ENCODE results near the gene CWF19L1. TPM values are rescaled to one million over a fixed set of nuclear protein-coding genes. Genes with fewer than 3 reads are reported as not detected.

The CWF19L1 gene
- total and polyA plus RNA-seq, 7 donors: 13.8 to 23.4 (median 15.3) TPM

GRCh38 chr10:100204370-100204769 lies 63.1 kb downstream of the CWF19L1 start:
- Histone ChIP-seq H3K9me3 (no peaks in the 10 kb centered on the region), H3K27ac (no peak overlapping the region), H3K4me3 (no peak overlapping the region), H3K36me3 (peaks cover 7 to 95% (median 48%) of the 10 kb centered on the region in 4 donors), H3K27me3 (no peaks in the 10 kb centered on the region), H3K4me1 (no peaks in the 10 kb centered on the region)
- no peak for DNase-seq
- intact Hi-C loops (cut with DNase I): no loop called here
- TF ChIP-seq POLR2AphosphoS5 (IDR thresholded peaks at IDR 0.05) (no peak), POLR2A (IDR thresholded peaks at IDR 0.05) (no peak), EP300 (IDR thresholded peaks at IDR 0.05) (no peak), CTCF (IDR thresholded peaks at IDR 0.05) (no peak)
- 82 to 93% methylated on average over 2 of the region's 2 CpGs for WGBS, 2 donors

- H3K36me3 ChIP-seq: peaks cover 6 to 99% (median 46%) of the 10 kb centered on the region in 4 donors
- no peak for DNase-seq
- no peak overlapping the region for H3K27ac ChIP-seq
- no peaks in the 10 kb centered on the region for H3K4me1 ChIP-seq
- WGBS, 2 donors: 92 to 98% methylated on average over 2 of the region's 2 CpGs
- no peak for TF ChIP-seq CTCF (IDR thresholded peaks at IDR 0.05)
- TF ChIP-seq POLR2AphosphoS5 (IDR thresholded peaks at IDR 0.05): no peak
- TF ChIP-seq EP300 (IDR thresholded peaks at IDR 0.05): no peak
- no peak for TF ChIP-seq POLR2A (IDR thresholded peaks at IDR 0.05)
- H3K4me3 ChIP-seq: no peak overlapping the region
- H3K27me3 ChIP-seq: no peaks in the 10 kb centered on the region
- H3K9me3 ChIP-seq: no peaks in the 10 kb centered on the region
- intact Hi-C loops (cut with DNase I): no loop called here
Measured at GRCh38 chr10:100201549-100201948, 65.9 kb downstream of the CWF19L1 start.

GRCh38 chr10:100194711-100195110 lies 72.7 kb downstream of the CWF19L1 start:
- TF ChIP-seq POLR2AphosphoS5 (IDR thresholded peaks at IDR 0.05) (no peak), POLR2A (IDR thresholded peaks at IDR 0.05) (no peak), EP300 (IDR thresholded peaks at IDR 0.05) (no peak), CTCF (IDR thresholded peaks at IDR 0.05) (no peak)
- Histone ChIP-seq H3K4me3 (no peak overlapping the region), H3K27me3 (no peaks in the 10 kb centered on the region), H3K9me3 (no peaks in the 10 kb centered on the region), H3K4me1 (no peaks in the 10 kb centered on the region), H3K36me3 (peaks cover 0 to 86% (median 45%) of the 10 kb centered on the region in 4 donors), H3K27ac (no peak overlapping the region)
- WGBS, 2 donors: 90 to 92% methylated on average over 1 of the region's 1 CpG
- intact Hi-C loops (cut with DNase I): no loop called here
- DNase-seq: no peak

GRCh38 chr10:100192350-100192749 lies 75.1 kb downstream of the CWF19L1 start:
- Histone ChIP-seq H3K4me1 (peaks cover 0 to 6% (median 3%) of the 10 kb centered on the region in 4 donors), H3K9me3 (no peaks in the 10 kb centered on the region), H3K27me3 (no peaks in the 10 kb centered on the region), H3K27ac (no peak overlapping the region), H3K36me3 (peaks cover 0 to 71% (median 36%) of the 10 kb centered on the region in 4 donors), H3K4me3 (no peak overlapping the region)
- TF ChIP-seq EP300 (IDR thresholded peaks at IDR 0.05) (peak in 1 of 4 donors; percentile 10), POLR2A (IDR thresholded peaks at IDR 0.05) (no peak), CTCF (IDR thresholded peaks at IDR 0.05) (no peak), POLR2AphosphoS5 (IDR thresholded peaks at IDR 0.05) (no peak)
- intact Hi-C loops (cut with DNase I): no loop called here
- DNase-seq: no peak
- 90 to 92% methylated on average over 2 of the region's 2 CpGs for WGBS, 2 donors

Data from sigmoid colon (tissue), 7 donors.